Lung (tissue), 12 donors: Measurements from ENCODE around the gene MYO5A. TPM values are rescaled to one million over a fixed set of nuclear protein-coding genes. Genes with fewer than 3 reads are reported as not detected.

ENCODE experiments used
- ATAC-seq: fragments of 200-7000 bp; cut with Tn5 transposase; one replicate; pipeline ENCODE4 v1.9.1; 2020; ENCODE audit warnings: moderate number of reproducible peaks; ENCODE audit not compliant: insufficient read depth, low FRiP score
- DNase-seq, 3 donors: peaks; one replicate each; pipeline ENCODE4 v3.0.0-alpha.2; 2013 to 2017
- H3K27ac ChIP-seq, 2 donors: one replicate each; pipeline ENCODE4 v1.5.1; 2013; ENCODE audit warnings: mild to moderate bottlenecking in 2 of 2, moderate library complexity in 2 of 2, control low read depth in 1 of 2, inconsistent platforms in 1 of 2, low read depth in 1 of 2, low read length in 1 of 2
- H3K27me3 ChIP-seq, 3 donors: one replicate each; pipeline ENCODE4 v1.5.1; 2013; ENCODE audit warnings: low read length in 2 of 3; ENCODE audit not compliant: control insufficient read depth in 3 of 3, insufficient read depth in 3 of 3
- H3K36me3 ChIP-seq, 4 donors: one replicate each; pipeline ENCODE4 v1.5.1; 2013; ENCODE audit warnings: low read length in 4 of 4, mild to moderate bottlenecking in 1 of 4, moderate library complexity in 1 of 4; ENCODE audit not compliant: control insufficient read depth in 4 of 4, insufficient read depth in 4 of 4
- H3K4me1 ChIP-seq, 5 donors: one replicate each; pipeline ENCODE4 v1.5.1; 2013; ENCODE audit warnings: low read length in 5 of 5, mild to moderate bottlenecking in 2 of 5, moderate library complexity in 1 of 5; ENCODE audit not compliant: control insufficient read depth in 5 of 5, insufficient read depth in 5 of 5
- H3K4me3 ChIP-seq: one replicate; pipeline ENCODE4 v1.5.1; 2013; ENCODE audit warnings: mild to moderate bottlenecking, control low read depth, moderate library complexity
- H3K9ac ChIP-seq, 2 donors: one replicate each; pipeline ENCODE4 v1.5.1; 2013; ENCODE audit warnings: low read length in 2 of 2, control low read depth in 1 of 2; ENCODE audit not compliant: insufficient read depth in 1 of 2
- H3K9me3 ChIP-seq, 4 donors: one replicate each; pipeline ENCODE4 v1.5.1; 2013; ENCODE audit warnings: low read length in 3 of 4, mild to moderate bottlenecking in 1 of 4, moderate library complexity in 1 of 4; ENCODE audit not compliant: control insufficient read depth in 4 of 4, insufficient read depth in 3 of 4
- CTCF ChIP-seq: IDR thresholded peaks from 2 replicates; pipeline ENCODE4 v1.5.1; 2012; ENCODE audit warnings: mild to moderate bottlenecking; ENCODE audit errors: control extremely low read depth, extremely low read depth
- WGBS, 2 donors: extraction: QIAGEN DNeasy Blood & Tissue Kit; methylation state at CpG; one replicate each; pipeline ENCODE4 v1.1.7; 2013; 5-methylcytosine and 5-hydroxymethylcytosine counted together
- polyA plus RNA-seq, 2 donors: library from polyadenylated mRNA; stranded (reverse); fragments of 200-250 nt; gene quantifications; one replicate each; pipeline ENCODE4 v1.2.1, GENCODE V29; 2013
- total RNA-seq, 2 donors: library from RNA; depleted of rRNA in 1 of 2; stranded (reverse); fragments of >200 nt in 1 of 2; gene quantifications; one replicate each; pipeline ENCODE4 v1.2.1, GENCODE V29; 2014 to 2021
- donor health status: control.
- donor health status: control.
- donor health status: Bipolar disorder and iron deficiency.
- donor health status: healthy.
- donor health status: DM: yes; HTN: yes; CAD: no.

MYO5A gene
- total and polyA plus RNA-seq, 4 donors, result 4.5 to 30.5 (median 13.3) TPM

GRCh38 chr15:52428297-52428696 is 100.4 kb downstream of the MYO5A start:
- TF ChIP-seq CTCF, result no peak
- Histone ChIP-seq H3K4me3 (no peak overlapping the region), H3K9me3 (no peaks in the 10 kb centered on the region), H3K36me3 (no peaks in the 10 kb centered on the region), H3K4me1 (peaks cover 0 to 8% (median 0%) of the 10 kb centered on the region in 5 donors), H3K27ac (peak overlapping the region in 1 of 2 donors; percentile 40), H3K27me3 (no peaks in the 10 kb centered on the region), H3K9ac (no peak overlapping the region)
- ATAC-seq, result no peak
- WGBS, 2 donors, result 88 to 96% methylated on average over 4 of the region's 4 CpGs
- DNase-seq, result no peak

- Histone ChIP-seq H3K27me3 (no peaks in the 10 kb centered on the region), H3K4me1 (peaks cover 0 to 8% (median 0%) of the 10 kb centered on the region in 5 donors), H3K9ac (no peak overlapping the region), H3K4me3 (no peak overlapping the region), H3K9me3 (no peaks in the 10 kb centered on the region), H3K27ac (no peak overlapping the region), H3K36me3 (no peaks in the 10 kb centered on the region)
- ATAC-seq, result no peak
- WGBS, 2 donors, result 43 to 55% methylated on average over 3 of the region's 3 CpGs
- DNase-seq, result peak in 2 of 3 donors; percentile 31 to 44
- no peak for TF ChIP-seq CTCF
Measured at GRCh38 chr15:52427804-52428203, 100.9 kb downstream of the MYO5A start.

- Histone ChIP-seq H3K36me3 (no peaks in the 10 kb centered on the region), H3K27me3 (no peaks in the 10 kb centered on the region), H3K9ac (no peak overlapping the region), H3K4me3 (no peak overlapping the region), H3K27ac (no peak overlapping the region), H3K9me3 (no peaks in the 10 kb centered on the region), H3K4me1 (peaks cover 0 to 8% (median 0%) of the 10 kb centered on the region in 5 donors)
- no peak for DNase-seq
- ATAC-seq, result no peak
- 93 to 97% methylated on average over 2 of the region's 2 CpGs for WGBS, 2 donors
- TF ChIP-seq CTCF, result no peak
Measured at GRCh38 chr15:52424856-52425431, 103.7 kb downstream of the MYO5A start.

- DNase-seq (no peak), ATAC-seq (no peak)
- Histone ChIP-seq H3K9ac (no peak overlapping the region), H3K4me3 (no peak overlapping the region), H3K36me3 (no peaks in the 10 kb centered on the region), H3K4me1 (peaks cover 0 to 8% (median 0%) of the 10 kb centered on the region in 5 donors), H3K27ac (no peak overlapping the region), H3K9me3 (no peaks in the 10 kb centered on the region), H3K27me3 (no peaks in the 10 kb centered on the region)
- no peak for TF ChIP-seq CTCF
- WGBS, 2 donors, result 99 to 100% methylated on average over 1 of the region's 1 CpG
Measured at GRCh38 chr15:52423852-52424251, 104.8 kb downstream of the MYO5A start.
